Right lung (tissue), 10 donors: ENCODE measurements around the gene MKRN2OS. TPM values are rescaled to one million over a fixed set of nuclear protein-coding genes. Genes with fewer than 3 reads are reported as not detected.

Source experiments
- DNase-seq, 2 donors: peaks; one replicate each; pipeline ENCODE4 v3.0.0-alpha.2; 2013
- long read RNA-seq, 8 donors: transcript quantifications; one replicate each; lab custom pipeline, GENCODE V29; 2026
- polyA plus RNA-seq, 5 donors: library from polyadenylated mRNA; unstranded; fragments of 120-200 nt; gene quantifications; one replicate each; pipeline versions ENCODE4 v1.2.1 to v1.2.3, GENCODE V29; 2013; ENCODE audit warnings: inconsistent platforms in 1 of 5, low replicate concordance in 1 of 5; ENCODE audit not compliant: insufficient read length in 5 of 5, insufficient read depth in 1 of 5

Gene MKRN2OS
- polyA plus RNA-seq = 1 to 10 TPM in 4 of 5 donors, under 1 TPM in 1; 0.75 to 1.5 (median 1.3) TPM
- long read RNA-seq, donor 1 = 0 reads
- long read RNA-seq, donor 2 = 0 reads
- long read RNA-seq, donor 3, partial matches to known transcripts = 5 of 5 reads
- long read RNA-seq, donor 3, other reads (novel, unspliced or antisense) = 0 of 5 reads
- long read RNA-seq, donor 4 = 0 reads
- long read RNA-seq, donor 5, partial matches to known transcripts = 5 of 5 reads
- long read RNA-seq, donor 5, other reads (novel, unspliced or antisense) = 0 of 5 reads
- long read RNA-seq, donor 6, partial matches to known transcripts = 62 of 62 reads
- long read RNA-seq, donor 6, other reads (novel, unspliced or antisense) = 0 of 62 reads
- long read RNA-seq, donor 7 = 0 reads
- long read RNA-seq, donor 8 = 0 reads

GRCh38 chr3:12545473-12545791 is at the start of gene MKRN2OS:
MKRN2OS (minus strand) TSS chr3:12545499; CDS start chr3:12545464, 35 bp downstream.
- DNase-seq = no peak

GRCh38 chr3:12593473-12593872 is 48.2 kb upstream of the MKRN2OS start:
- no peak for DNase-seq

- DNase-seq = no peak
Observed at GRCh38 chr3:12591997-12592715, 46.9 kb upstream of the MKRN2OS start.

GRCh38 chr3:12591456-12591855 is 46.2 kb upstream of the MKRN2OS start:
- DNase-seq = no peak

- DNase-seq = no peak
Observed at GRCh38 chr3:12590096-12590495, 44.8 kb upstream of the MKRN2OS start.

GRCh38 chr3:12588039-12589009 is 43.0 kb upstream of the MKRN2OS start:
- peak; percentile 13 to 24 for DNase-seq

- no peak for DNase-seq
Observed at GRCh38 chr3:12586403-12586802, 41.1 kb upstream of the MKRN2OS start.

GRCh38 chr3:12585970-12586369 is 40.7 kb upstream of the MKRN2OS start:
- DNase-seq = no peak

- no peak for DNase-seq
Observed at GRCh38 chr3:12585181-12585580, 39.9 kb upstream of the MKRN2OS start.

GRCh38 chr3:12584083-12584482 is 38.8 kb upstream of the MKRN2OS start:
- DNase-seq = no peak

GRCh38 chr3:12583280-12583679 is 38.0 kb upstream of the MKRN2OS start:
- DNase-seq = no peak

GRCh38 chr3:12582730-12583129 is 37.4 kb upstream of the MKRN2OS start:
- DNase-seq = no peak

- DNase-seq = no peak
Observed at GRCh38 chr3:12579905-12580304, 34.6 kb upstream of the MKRN2OS start.

- DNase-seq = no peak
Observed at GRCh38 chr3:12579456-12579855, 34.2 kb upstream of the MKRN2OS start.

GRCh38 chr3:12578742-12579141 is 33.4 kb upstream of the MKRN2OS start:
- DNase-seq = no peak

- DNase-seq = no peak
Observed at GRCh38 chr3:12577379-12577778, 32.1 kb upstream of the MKRN2OS start.

- DNase-seq = peak; percentile 42 to 44
Observed at GRCh38 chr3:12574661-12575060, 29.4 kb upstream of the MKRN2OS start.

- no peak for DNase-seq
Observed at GRCh38 chr3:12574131-12574530, 28.8 kb upstream of the MKRN2OS start.

- DNase-seq = no peak
Observed at GRCh38 chr3:12571986-12572385, 26.7 kb upstream of the MKRN2OS start.

- DNase-seq = no peak
Observed at GRCh38 chr3:12569836-12570235, 24.5 kb upstream of the MKRN2OS start.

- no peak for DNase-seq
Observed at GRCh38 chr3:12568747-12569146, 23.4 kb upstream of the MKRN2OS start.

- DNase-seq = no peak
Observed at GRCh38 chr3:12566976-12567375, 21.7 kb upstream of the MKRN2OS start.
